Gastrocnemius medialis (tissue), 4 donors: ENCODE measurements around the gene SEC11C.

Source experiments
- CTCF ChIP-seq, 5 experiments: fragments of 450-650 bp in 3 of 5; fragments of 200-600 bp in 2 of 5; sonication (generic) in 2 of 5; IDR thresholded peaks in 4 of 5; conservative IDR thresholded peaks in 1 of 5; 1 replicate in 4 of 5; 2 replicates in 1 of 5; pipeline ENCODE4 v1.5.1; 2016 to 2019; ENCODE audit warnings: antibody characterized with exemption in 5 of 5, mild to moderate bottlenecking in 3 of 5, moderate library complexity in 3 of 5
- POLR2A ChIP-seq, 2 donors: fragments of 450-650 bp; IDR thresholded peaks; one replicate each; pipeline ENCODE4 v1.6.1; 2017; ENCODE audit warnings: antibody characterized with exemption in 2 of 2, mild to moderate bottlenecking in 2 of 2, moderate library complexity in 2 of 2

- no peak for TF ChIP-seq POLR2A (IDR thresholded peaks at IDR 0.05)
- no peak for TF ChIP-seq CTCF (IDR thresholded peaks at IDR 0.05 in 4 of 5, conservative IDR thresholded peaks at IDR 0.05 in 1 of 5)
These were observed 16.6 kb downstream of the SEC11C start for GRCh38 chr18:59156316-59156715.
